Measurements from ENCODE around the gene INTS11.

Gene INTS11

GRCh38 chr1:1324524-1325287 is at the start of gene INTS11, which contains the start of gene CPTP:
INTS11 (minus strand) TSS chr1:1324660; CDS start chr1:1324608, 52 bp downstream.
CPTP (plus strand) TSS chr1:1324802; CDS start chr1:1326911, 2,109 bp downstream.
- Histone ChIP-seq H3K79me2 (ENCODE audit: insufficient read depth, low read depth) (peaks cover 49% of the 10 kb centered on the region), H3K4me1 (ENCODE audit: low read depth, poor library complexity, severe bottlenecking) (peaks cover 22% of the 10 kb centered on the region), H4K20me1 (ENCODE audit: insufficient read depth) (no peaks in the 10 kb centered on the region), H3K9ac (peak within 1 kb of the TSS; percentile 75; the same call in 1 of the 2 replicates), H3K36me3 (ENCODE audit: insufficient read depth) (no peaks in the 10 kb centered on the region), H3K4me2 (peak within 1 kb of the TSS; percentile 88), H3K4me3 (IDR thresholded peaks at IDR 0.05; ENCODE audit: insufficient read depth, low read depth, low read length) (peak within 1 kb of the TSS; percentile 76), H2AFZ (ENCODE audit: low read depth) (peak within 1 kb of the TSS; percentile 78), H3K27ac (peak within 1 kb of the TSS; percentile 39; the same call in 1 of the 2 replicates), H3K27me3 (ENCODE audit: insufficient read depth, low read depth) (no peaks in the 10 kb centered on the region)
- TF ChIP-seq CTCF (conservative IDR thresholded peaks at IDR 0.05; ENCODE audit: low read depth, low read length) = no peak

GRCh38 chr1:1373815-1374588 is 49.5 kb upstream of the INTS11 start:
- TF ChIP-seq CTCF (conservative IDR thresholded peaks at IDR 0.05; ENCODE audit: low read depth, low read length) = no peak
- no peaks in the 10 kb centered on the region for H3K36me3 ChIP-seq (ENCODE audit: insufficient read depth)
- no peaks in the 10 kb centered on the region for H4K20me1 ChIP-seq (ENCODE audit: insufficient read depth)
- no peak overlapping the region for H2AFZ ChIP-seq (ENCODE audit: low read depth)
- no peaks in the 10 kb centered on the region for H3K27me3 ChIP-seq (ENCODE audit: insufficient read depth, low read depth)
- H3K9ac ChIP-seq = peak overlapping the region; percentile 79; the same call in 1 of the 2 replicates
- H3K79me2 ChIP-seq (ENCODE audit: insufficient read depth, low read depth) = peaks cover 25% of the 10 kb centered on the region
- H3K4me2 ChIP-seq = peak overlapping the region; percentile 96
- H3K4me3 ChIP-seq (IDR thresholded peaks at IDR 0.05; ENCODE audit: insufficient read depth, low read depth, low read length) = peak overlapping the region; percentile 89
- peaks cover 42% of the 10 kb centered on the region for H3K4me1 ChIP-seq (ENCODE audit: low read depth, poor library complexity, severe bottlenecking)
- H3K27ac ChIP-seq = no peak overlapping the region

GRCh38 chr1:1373051-1373814 is 48.8 kb upstream of the INTS11 start:
- Histone ChIP-seq H3K27ac (no peak overlapping the region), H3K4me2 (peak overlapping the region; percentile 96; the same call in 1 of the 2 replicates), H3K4me1 (ENCODE audit: low read depth, poor library complexity, severe bottlenecking) (peaks cover 42% of the 10 kb centered on the region)

More at GRCh38 chr1:1373051-1373814, 48.8 kb upstream of the INTS11 start:
- peaks cover 25% of the 10 kb centered on the region for H3K79me2 ChIP-seq (ENCODE audit: insufficient read depth, low read depth)
- no peaks in the 10 kb centered on the region for H3K36me3 ChIP-seq (ENCODE audit: insufficient read depth)
- H4K20me1 ChIP-seq (ENCODE audit: insufficient read depth) = no peaks in the 10 kb centered on the region
- no peaks in the 10 kb centered on the region for H3K27me3 ChIP-seq (ENCODE audit: insufficient read depth, low read depth)
- H3K9ac ChIP-seq = no peak overlapping the region
- H3K4me3 ChIP-seq (IDR thresholded peaks at IDR 0.05; ENCODE audit: insufficient read depth, low read depth, low read length) = no peak overlapping the region
- H2AFZ ChIP-seq (ENCODE audit: low read depth) = no peak overlapping the region
- no peak for TF ChIP-seq CTCF (conservative IDR thresholded peaks at IDR 0.05; ENCODE audit: low read depth, low read length)
